NCI-H1694 (cell line): Measurements from ENCODE around the gene WDR70.
"Not testable (repeated sequence)": the region's sequence is repeated elsewhere in the genome, so short reads cannot be mapped to it uniquely, and the experiment has no call there.

Source experiments
- DNase-seq: peaks from one replicate; lab custom pipeline; 2025; lab: John Stamatoyannopoulos, UW

Gene WDR70

DNA sequence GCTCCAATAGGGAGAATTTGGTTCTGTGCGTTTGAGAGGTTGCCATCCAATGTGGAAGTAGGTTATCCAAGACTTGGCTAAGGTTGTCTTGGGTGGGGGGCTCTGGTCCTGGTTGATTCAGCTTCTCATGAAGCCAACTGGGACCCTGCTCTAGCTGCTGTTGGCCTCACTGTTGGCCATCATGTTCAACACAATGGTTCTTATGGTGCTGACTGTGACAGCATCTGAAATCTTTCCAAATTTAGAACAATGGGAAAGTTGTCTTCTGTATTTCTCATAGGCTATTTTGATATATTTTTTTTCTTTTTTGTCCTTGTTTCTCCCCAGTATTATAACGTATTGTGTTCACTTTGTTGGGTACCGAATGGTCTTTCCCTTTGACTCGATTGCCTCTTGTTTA is 388.8 kb downstream of the WDR70 start:
- DNase-seq = no peak

DNA sequence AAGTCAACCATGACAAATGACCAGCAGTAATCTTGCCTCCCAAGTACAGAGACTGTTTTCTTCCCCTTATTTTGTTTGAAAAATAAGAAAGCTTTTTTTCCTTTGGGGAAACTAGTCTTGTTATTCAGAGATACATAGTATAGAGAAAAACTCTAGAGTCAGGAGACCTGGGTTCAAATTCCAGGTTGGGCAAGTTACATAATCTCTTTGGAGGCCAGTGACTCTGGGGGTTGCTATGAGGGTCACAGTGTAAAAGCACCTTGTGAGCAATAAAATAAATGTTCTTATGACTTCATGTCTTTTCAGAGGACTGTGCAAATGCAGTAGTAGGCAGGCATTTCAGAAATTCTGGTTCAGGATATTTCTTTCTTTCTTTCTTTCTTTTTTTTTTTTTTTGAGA is 389.3 kb downstream of the WDR70 start:
- no peak for DNase-seq

DNA sequence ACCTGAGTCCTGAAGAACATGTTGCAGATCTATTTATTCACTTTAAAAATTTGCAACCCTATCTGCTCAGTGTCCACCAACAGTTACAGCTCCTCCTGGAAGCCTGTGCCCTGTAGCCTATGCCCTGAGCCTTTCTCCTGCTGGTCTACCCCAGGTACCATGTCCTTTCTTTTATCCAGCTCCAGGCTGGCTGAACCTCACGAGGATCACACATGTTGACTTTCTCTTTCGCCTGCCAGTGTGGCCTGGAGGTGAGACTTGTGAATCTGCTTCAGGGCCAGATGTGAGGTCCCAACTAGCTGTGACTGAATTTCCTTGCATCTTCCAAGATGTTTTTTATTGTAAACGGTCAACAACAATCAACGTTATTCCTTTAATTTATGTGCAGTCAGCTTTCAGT is 390.0 kb downstream of the WDR70 start:
- DNase-seq = no peak

DNA sequence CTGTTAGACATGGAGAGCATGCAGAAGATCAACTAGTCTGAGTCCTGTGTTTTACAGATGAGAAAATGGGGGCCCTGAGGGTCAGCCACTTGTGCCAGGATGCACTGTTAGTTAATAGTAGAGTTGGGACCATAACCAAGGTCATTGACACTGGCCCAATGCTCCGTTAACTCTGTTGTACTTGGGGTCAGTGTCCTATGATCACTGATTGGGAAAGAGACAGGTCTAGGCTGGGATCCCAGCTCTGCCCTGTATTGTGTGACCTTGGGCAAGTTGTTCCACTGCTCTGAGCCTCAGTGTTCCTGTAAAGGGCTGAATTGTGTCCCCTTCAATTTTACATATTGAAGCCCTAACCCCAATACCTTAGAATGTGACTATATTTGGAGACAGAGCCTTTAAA is 390.7 kb downstream of the WDR70 start:
- no peak for DNase-seq

DNA sequence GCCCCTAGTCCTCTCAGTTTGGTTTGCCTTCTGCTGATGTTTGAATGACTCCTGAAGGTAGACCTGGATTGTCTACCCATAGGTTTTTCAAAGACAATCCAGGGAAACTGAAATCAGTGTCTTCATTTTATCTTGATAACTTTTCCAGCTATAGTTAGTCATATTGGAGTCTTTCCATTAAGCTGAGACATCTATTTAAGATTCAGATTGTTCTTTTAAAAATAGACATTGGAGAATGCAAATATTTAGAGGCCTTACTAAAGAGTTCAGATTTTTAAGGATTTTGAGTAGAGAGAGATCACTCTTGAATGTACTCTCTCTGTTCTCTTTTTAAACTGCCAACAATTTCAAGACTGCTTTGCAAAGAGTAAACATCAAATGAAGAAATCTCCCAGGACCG is 391.7 kb downstream of the WDR70 start:
- DNase-seq = no peak

DNA sequence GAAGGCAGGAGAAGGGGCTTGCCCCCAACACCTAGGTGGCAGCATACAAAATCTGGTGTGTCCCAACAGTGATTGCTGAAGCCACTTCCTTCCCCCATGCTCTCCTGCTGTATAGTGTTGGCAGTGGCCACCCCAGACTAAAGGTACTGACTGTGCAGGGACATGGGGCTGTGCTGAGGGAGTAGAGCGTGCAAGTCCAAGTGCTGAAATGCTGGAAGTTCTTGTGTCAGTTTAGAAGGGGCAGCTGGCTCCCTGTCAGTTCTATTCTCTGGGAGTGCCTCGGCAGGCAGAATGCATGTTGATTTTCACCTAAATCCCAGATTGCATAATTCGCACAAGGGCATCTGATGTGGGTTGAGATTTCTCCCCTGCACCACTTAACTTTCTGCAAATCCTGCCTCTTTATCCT is 392.1 kb downstream of the WDR70 start:
- DNase-seq = no peak

DNA sequence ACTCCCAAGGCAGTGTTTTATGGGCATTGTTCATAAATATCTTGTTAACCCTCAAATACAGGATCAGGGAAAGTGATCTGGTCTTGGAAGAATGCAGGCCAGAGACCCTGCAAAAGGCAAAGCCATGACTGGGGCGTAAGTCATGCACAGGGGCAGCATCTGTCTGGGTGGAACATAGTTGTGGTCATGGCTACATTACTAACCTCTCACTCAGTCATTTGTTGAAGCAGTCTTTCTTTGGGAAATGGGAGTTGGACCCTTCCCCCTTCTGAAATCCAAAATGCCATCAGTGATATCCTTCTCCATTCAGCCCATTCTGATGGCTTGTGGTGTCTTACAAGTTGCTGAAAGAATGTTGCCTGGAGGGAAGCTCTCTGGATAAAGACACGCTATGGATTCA is 392.6 kb downstream of the WDR70 start:
- DNase-seq = no peak

DNA sequence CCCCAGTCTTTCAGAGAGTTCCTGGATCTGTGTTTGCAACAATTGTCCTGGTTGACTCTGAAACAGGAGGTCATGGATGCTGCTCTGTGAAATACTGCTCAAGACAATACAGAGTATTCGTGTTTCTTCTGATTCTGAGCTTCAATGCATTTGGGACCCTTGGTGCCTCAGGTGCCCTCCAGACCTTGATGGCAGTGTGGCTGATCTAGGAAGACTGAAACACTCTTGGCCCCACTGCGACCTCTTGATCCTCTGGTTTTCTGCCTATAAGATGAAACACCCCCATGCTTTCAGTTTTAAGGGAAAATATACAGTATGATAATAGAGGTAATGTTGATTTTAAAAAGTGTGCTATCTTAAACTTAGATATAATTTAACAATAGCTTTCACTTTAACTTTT is 393.1 kb downstream of the WDR70 start:
- DNase-seq = no peak

DNA sequence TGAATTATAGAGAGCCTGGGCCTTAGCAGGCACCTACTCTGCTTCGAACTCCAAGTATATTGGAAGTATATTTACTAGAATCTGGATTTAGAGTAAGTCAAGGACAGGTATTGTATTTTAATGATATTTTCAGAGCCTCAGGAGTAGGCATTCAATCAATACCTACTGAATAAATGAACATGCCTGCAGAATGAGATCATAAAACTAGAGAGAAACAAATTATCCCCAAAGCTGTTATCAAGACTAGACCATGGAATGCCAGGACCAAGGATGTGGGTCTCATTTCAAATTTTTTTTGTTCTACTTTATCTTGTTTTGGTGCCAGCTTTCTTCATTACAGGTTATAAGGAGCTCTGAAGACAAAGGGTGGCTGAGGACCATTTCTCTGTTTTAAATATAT is 394.7 kb downstream of the WDR70 start:
- no peak for DNase-seq

DNA sequence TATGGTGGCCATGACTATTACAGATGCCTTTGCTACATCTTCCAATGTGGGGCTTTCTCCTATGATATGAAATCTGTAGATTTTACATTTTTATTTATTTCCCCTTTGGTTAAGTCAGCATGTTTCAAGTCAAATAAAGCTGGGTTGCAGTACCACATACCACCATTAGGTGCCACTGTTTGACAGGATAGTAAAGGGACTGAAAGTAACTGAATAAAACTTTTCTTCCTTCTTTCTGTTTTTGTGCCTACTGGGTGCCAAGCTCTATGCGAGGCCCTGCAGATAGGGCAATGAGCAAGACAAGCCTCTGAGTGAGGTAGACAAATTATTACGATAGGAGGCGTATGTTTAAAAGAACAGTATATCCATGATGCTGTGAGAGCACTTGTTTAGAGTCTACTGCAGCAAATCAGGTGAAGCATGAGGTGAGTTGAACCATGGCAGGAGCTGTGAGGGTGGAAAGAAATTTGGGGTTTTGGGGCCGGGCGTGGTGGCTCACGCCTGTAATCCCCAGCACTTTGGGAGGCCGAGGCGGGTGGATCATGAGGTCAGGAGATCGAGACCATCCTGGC is 395.9 kb downstream of the WDR70 start:
- peak; percentile 46 for DNase-seq

DNA sequence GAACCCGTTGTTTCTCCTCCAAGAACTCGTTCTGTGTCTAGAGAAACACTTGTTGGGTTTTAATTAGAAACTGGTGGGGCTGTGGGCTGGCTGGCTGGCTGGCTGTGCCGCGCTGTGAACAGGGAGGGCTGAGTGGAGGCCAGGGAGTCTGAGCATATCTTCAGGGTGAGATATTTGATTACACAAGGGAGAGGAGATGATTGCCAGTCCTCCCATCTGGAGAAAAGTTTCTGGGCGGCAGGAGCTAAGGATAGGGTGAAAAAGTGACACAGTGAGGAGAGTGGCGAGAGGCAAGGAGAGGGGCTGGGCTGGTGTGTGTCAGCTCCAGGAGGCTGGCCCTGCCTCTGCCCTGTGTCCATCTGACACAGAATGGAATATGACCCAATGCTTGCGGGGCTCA is 397.7 kb downstream of the WDR70 start:
- DNase-seq = no peak

DNA sequence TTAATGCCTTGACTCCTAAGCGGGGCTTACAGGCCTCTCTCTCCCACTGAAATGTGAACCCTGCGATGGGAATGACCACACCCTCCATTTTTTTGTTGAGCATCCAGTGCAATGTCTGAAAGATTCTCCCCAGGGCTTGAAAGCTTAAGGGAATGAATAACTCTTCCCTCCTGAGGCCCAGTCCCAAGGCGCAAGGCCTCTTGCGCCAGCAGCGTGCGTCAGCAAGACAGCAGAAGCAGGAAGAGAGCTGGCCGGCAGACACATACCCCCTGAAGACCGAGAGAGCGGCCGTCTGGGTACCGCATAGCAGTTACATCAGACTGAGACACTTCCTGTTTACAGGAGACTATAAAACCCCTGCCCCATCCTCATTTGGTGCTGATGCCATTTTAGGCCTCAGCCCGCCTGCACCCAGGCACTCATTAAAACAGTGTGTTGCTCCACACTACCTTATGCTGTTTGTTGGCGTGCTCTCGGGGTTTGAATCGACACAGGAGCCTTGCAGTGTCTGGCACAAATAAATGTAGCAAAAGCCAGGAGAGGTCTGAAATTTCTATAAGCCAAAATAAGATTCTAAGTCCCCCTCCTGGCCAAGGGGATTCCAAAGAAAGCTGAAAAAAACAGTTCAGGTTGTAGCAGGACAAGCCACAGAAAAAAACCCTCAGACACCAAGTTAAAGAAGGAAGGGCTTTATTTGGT is 398.5 kb downstream of the WDR70 start:
- no peak for DNase-seq

DNA sequence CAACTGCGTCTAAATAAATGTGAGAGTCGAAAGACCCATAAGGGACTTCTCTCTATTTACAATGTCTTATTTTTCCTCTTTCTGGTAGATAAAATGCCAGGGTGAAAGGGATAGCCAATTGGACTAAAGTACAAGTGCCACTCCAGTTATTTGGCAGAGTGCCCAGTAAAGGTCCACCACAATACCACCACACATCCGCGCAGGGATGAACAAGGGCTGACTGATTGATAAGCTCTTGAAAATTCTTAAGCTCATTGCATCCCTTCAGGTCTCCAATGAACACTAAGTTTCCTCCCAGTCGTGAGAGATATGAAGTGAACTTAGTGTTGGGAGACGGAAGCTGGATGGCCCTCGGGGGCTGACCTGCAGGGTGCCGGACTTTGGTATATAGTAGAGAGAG is 402.3 kb downstream of the WDR70 start:
- not testable (repeated sequence) for DNase-seq

DNA sequence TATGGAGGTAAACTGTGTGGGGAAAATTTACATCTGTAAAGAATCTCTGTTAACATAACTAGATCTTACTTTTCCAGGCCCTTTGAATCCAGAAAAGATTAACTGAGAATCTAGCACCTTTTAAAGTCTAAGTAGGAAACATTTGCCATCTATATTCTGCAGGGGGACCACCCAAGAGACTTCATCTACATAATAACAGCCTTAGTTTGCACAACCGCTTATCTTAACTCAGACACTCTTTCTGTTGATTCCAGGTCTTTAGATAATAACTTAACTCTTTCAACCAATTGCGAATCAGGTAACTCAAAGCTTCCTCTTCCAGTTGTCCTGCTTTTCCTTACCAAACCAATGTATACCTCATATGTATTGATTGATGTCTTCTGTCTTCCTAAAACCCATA is 407.3 kb downstream of the WDR70 start:
- no peak for DNase-seq

DNA sequence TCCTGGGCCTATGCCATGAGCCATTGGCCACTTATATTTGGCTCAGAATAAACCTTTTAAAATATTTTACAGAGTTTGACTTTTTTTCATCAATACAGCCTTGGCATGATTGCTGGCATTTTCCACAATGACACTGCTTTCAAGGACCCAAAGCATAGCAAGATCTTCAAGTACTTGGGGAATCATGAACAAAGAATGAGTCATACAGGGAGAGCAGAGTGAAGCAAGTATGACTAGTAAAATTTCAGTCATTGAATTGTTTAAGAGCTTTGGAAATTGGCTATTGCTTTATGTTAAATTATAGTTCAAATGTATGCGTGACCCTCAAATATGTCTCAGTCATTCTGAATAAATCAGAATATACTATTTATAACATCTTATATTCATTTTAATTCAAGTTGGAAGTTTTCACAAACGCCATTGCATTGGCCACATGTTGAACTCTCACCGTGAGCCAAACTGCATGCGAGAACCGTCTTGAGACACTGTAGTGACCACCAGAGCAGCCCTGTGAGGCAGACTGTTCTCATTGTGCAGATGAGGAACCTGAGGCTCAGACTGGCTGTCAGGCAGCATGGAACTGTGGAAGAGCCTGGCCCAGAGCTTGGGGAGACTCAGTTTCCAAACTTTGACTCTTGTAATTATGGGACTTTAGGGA is 407.9 kb downstream of the WDR70 start:
- no peak for DNase-seq

DNA sequence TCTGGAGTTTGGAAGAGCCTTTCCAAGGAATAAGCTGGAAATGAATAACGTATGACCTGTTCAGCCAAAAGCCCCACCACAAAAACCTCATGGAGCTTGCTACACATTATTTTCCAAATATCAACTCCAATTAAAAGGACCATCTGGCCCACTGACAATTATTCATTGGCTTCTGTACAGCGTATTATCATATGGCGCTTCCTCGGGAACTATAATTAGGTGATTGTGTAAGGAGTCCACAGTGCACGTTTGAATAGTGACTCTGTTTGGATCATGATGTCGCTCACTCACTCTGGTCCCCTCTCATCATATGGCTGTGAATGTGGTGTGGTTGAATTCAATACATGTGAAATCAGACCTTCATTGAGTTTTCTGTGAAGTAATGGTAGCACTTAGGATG is 408.6 kb downstream of the WDR70 start:
- peak; percentile 99 for DNase-seq

DNA sequence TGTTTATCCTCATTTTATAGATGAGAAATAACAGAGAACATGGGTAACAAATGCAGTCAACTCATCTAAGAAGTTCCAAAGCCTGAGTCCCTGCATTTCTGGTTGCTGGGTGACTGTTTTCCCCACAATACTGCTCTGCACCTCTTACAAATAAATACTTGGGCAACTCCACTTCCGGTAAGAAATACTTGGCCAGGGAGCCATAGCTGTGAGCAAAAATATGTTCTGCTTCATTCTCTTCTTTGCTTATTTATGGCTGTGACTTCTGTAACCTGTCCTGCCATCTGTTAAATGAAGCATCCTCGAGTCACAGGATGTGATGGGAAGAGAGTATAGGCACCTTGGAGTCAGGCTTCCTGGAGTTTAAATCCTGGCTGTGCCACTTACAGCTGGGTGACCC is 410.9 kb downstream of the WDR70 start:
- DNase-seq = no peak

DNA sequence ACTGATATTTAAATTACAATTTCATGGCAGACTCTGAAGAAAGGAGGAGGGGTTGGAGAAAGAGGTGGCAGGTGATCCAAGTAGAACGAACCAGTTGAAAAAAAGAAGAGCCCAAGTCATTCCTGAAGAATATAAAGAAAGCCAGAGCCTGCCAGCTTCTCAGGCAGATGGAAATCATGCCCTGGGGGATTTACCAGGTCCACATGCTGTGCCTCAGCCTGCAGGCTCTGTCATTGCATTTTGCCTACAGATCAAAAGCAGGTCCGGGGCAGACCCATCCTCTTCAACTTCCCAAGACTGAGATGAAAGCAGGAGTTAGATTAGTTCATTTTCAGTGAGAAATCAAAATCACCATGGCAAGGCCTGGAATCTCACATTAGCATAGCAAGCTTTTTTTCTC is 412.2 kb downstream of the WDR70 start:
- DNase-seq = peak; percentile 53

DNA sequence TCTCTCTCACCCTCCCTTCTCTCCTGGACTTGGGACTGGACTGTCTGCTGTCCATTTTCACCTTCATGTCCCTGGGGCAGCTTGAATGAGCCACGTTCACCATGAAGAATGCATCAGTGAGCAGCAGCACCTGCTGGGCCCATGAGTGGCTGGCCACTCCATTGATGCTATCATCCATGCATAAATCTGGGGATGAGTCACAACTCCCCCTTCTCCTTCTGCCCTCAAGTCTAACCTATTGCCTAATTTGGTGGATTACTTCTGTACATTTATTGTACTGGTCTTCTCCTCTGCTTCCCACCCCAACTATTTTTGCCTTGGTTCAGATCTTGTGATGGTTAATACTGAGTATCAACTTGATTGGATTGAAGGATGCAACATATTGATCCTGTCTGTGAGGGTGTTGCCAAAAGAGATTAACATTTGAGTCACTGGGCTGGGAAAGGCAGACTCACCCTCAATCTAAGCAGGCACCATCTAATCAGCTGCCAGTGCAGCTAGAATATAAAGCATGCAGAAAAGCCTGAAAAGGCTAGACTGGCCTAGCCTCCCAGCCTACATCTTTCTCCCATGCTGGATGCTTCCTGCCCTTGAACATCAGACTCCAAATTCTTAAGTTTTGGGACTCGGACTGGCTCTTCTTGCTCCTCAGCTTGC is 414.0 kb downstream of the WDR70 start:
- DNase-seq = no peak

DNA sequence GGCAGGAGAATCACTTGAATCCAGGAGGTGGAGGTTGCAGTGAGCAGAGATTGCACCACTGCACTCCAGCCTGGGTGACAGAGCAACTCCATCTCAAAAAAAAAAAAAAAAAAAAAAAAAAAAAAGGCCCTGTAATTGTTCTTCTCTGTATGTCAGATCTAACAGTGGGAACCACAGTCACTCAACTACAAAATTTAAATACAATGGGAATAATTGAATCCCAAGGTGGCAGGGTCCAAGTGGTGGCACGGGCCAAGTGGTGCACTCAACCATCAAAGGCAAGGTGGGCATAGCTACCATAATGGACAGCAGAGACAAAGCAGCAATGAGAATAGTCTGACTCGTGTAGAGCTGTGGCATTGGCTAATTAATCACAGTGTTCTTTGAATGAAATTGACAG is 416.2 kb downstream of the WDR70 start:
- not testable (repeated sequence) for DNase-seq

DNA sequence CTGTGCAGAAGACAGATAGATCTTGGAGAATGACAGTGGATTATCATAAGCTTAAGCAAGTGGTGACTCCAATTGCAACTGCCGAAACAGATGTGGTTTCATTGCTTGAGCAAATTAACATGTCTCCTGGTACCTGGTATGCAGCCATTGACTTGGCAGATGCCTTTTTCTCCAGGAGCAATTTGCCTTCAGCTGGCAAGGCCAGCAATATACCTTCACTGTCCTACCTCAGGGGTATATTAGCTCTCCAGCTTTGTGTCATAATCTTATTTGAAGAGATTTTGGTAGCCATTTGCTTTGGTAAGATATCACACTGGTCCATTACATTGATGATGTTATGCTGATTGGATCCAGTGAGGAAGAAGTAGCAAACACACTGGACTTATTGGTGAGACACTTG is 417.3 kb downstream of the WDR70 start:
- not testable (repeated sequence) for DNase-seq

DNA sequence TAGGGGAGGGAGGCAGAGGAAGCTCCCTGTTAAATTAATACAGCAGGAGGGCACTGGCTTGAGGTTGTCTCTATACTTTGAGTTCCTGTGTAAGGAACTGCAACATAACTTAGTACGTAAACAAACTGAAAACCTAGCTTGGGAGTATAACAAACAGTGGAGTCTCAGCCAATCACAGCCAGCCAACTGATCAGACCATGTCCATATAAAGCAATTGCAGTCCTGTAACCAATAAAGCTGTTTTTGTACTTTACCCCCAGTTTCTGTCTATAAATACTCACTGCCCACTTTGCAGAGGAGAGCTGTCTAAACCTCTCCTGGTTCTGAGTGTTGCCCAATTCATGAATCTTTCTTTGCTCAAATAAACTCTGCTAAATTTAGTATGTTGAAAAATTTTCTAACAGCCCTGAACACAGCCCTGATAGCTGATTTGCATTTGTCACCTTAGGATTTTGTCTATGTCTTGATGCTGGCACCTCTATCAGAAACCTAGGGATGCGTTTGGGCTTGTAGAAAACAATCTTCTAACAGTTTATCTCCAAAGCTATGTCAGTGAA is 420.8 kb downstream of the WDR70 start:
- DNase-seq = no peak

DNA sequence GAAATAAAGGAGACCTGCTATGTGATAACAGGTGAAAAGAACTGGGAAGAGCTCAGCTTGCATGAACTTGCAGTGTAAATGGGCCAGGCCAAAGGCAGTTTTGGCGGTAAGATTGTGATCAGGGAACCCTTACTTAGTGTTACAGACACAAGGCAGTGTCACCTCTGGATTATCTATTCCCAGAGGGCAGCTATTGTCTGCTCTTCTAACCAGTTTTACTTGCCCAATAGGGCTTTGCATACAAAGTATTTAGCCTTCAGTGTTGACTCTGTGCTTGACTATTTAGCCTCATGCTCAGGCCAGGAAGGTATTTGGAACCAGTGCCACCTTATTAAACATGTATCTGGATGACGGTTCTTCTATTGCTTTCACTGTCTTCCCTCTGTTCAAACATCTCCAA is 422.4 kb downstream of the WDR70 start:
- no peak for DNase-seq
